ENCODE data around the gene DLGAP3. TPM values are rescaled to one million over a fixed set of nuclear protein-coding genes. Genes with fewer than 3 reads are reported as not detected.

Gene DLGAP3
- total RNA-seq, 1 experiment from 2014 or later = 0.27 TPM

DNA sequence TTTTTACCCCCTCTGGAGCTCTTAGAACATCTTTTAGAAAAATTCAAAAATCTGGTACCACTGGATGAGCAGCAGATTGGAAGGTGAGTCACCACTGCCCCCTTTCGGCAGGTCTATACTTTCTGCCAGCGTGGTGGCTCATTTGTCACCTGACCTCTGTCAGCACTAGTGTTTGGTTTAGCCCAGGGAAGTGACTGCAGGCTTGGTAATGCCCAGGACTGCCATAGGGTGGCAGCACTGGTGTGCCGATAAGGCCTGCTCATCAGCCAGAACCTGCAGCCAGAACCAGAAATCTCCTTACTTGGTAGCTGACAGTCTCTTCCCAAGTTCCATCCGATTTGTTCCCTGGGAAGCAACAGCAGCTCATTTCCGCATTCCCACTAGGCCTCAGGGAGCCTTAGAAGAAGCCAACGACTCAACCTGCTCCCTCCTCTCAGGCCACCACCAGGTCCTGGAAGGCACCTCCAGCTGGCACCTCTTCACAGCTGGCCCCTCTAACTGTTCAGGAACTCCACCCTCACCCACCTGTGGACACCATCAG is 76.7 kb downstream of the DLGAP3 start (continued):
- TF ChIP-seq JUND (IDR thresholded peaks at IDR 0.05) = no peak
- TF ChIP-seq, protein P1, sequence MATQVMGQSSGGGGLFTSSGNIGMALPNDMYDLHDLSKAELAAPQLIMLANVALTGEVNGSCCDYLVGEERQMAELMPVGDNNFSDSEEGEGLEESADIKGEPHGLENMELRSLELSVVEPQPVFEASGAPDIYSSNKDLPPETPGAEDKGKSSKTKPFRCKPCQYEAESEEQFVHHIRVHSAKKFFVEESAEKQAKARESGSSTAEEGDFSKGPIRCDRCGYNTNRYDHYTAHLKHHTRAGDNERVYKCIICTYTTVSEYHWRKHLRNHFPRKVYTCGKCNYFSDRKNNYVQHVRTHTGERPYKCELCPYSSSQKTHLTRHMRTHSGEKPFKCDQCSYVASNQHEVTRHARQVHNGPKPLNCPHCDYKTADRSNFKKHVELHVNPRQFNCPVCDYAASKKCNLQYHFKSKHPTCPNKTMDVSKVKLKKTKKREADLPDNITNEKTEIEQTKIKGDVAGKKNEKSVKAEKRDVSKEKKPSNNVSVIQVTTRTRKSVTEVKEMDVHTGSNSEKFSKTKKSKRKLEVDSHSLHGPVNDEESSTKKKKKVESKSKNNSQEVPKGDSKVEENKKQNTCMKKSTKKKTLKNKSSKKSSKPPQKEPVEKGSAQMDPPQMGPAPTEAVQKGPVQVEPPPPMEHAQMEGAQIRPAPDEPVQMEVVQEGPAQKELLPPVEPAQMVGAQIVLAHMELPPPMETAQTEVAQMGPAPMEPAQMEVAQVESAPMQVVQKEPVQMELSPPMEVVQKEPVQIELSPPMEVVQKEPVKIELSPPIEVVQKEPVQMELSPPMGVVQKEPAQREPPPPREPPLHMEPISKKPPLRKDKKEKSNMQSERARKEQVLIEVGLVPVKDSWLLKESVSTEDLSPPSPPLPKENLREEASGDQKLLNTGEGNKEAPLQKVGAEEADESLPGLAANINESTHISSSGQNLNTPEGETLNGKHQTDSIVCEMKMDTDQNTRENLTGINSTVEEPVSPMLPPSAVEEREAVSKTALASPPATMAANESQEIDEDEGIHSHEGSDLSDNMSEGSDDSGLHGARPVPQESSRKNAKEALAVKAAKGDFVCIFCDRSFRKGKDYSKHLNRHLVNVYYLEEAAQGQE (IDR thresholded peaks at IDR 0.05; ENCODE audit: low read depth) = no peak
- TF ChIP-seq SP1 (IDR thresholded peaks at IDR 0.05; ENCODE audit: low read depth) = no peak
- TF ChIP-seq ZNF274 (IDR thresholded peaks at IDR 0.05; ENCODE audit: low read depth, low read length) = no peak
- TF ChIP-seq, protein P2, sequence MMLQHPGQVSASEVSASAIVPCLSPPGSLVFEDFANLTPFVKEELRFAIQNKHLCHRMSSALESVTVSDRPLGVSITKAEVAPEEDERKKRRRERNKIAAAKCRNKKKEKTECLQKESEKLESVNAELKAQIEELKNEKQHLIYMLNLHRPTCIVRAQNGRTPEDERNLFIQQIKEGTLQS (IDR thresholded peaks at IDR 0.05) = no peak
- no peak for TF ChIP-seq EZH2 (IDR thresholded peaks at IDR 0.05)
- TF ChIP-seq EGR1 (IDR thresholded peaks at IDR 0.05; ENCODE audit: low read depth) = no peak

DNA sequence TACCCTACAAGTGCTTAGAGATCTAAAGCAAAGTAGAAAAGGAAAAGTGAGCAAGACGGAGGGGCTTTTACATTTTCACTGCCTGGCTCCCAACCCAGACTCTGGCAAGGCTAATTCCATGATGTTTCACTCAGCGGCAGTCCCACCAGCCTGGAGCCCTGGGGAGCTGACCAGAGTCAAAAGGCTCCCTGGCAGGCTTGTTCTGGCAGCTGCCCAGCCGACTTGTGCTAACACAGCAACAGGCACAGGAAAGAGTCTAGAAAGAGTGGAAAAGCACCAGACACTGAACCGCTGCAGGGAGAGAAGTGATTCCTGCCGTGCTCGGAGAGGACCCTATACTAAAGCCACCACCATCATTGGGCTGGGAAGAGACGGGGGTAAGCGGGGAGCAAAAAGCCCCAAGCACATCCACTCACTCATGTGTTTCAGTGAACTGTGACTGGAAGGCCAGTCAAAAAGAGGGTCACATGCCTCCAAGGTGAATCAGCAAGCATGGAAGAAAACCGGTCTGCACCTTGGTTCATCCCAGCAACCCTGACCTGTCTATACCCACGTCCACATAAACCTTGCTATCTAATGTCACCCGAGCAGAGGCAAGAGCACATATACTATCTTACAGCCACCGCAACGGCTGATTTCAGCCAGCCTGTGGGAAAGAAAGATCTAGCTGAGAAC is 77.9 kb downstream of the DLGAP3 start:
- TF ChIP-seq CBX3 (IDR thresholded peaks at IDR 0.05; ENCODE audit: low read depth) (no peak), EZH2phosphoT487 (IDR thresholded peaks at IDR 0.05; ENCODE audit: borderline replicate concordance) (no peak), ZFX (IDR thresholded peaks at IDR 0.05) (no peak), RAD21 (IDR thresholded peaks at IDR 0.05; ENCODE audit: low read depth) (no peak), SRF (IDR thresholded peaks at IDR 0.05; ENCODE audit: low read depth) (no peak), YY1 (IDR thresholded peaks at IDR 0.05; ENCODE audit: extremely low read depth, insufficient replicate concordance, low read depth, low read length) (no peak), JUND (IDR thresholded peaks at IDR 0.05) (no peak), EGR1 (IDR thresholded peaks at IDR 0.05; ENCODE audit: low read depth) (no peak), ZNF274 (IDR thresholded peaks at IDR 0.05; ENCODE audit: low read depth, low read length) (no peak), SP1 (IDR thresholded peaks at IDR 0.05; ENCODE audit: low read depth) (no peak), CEBPB (IDR thresholded peaks at IDR 0.05; ENCODE audit: low read depth) (no peak), POLR2AphosphoS5 (IDR thresholded peaks at IDR 0.05; ENCODE audit: low read depth, low read length) (no peak), FOSL1 (IDR thresholded peaks at IDR 0.05; ENCODE audit: low read depth) (no peak)
- TF ChIP-seq, protein P3, sequence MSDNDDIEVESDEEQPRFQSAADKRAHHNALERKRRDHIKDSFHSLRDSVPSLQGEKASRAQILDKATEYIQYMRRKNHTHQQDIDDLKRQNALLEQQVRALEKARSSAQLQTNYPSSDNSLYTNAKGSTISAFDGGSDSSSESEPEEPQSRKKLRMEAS (IDR thresholded peaks at IDR 0.05) = no peak
- TF ChIP-seq, protein P4, sequence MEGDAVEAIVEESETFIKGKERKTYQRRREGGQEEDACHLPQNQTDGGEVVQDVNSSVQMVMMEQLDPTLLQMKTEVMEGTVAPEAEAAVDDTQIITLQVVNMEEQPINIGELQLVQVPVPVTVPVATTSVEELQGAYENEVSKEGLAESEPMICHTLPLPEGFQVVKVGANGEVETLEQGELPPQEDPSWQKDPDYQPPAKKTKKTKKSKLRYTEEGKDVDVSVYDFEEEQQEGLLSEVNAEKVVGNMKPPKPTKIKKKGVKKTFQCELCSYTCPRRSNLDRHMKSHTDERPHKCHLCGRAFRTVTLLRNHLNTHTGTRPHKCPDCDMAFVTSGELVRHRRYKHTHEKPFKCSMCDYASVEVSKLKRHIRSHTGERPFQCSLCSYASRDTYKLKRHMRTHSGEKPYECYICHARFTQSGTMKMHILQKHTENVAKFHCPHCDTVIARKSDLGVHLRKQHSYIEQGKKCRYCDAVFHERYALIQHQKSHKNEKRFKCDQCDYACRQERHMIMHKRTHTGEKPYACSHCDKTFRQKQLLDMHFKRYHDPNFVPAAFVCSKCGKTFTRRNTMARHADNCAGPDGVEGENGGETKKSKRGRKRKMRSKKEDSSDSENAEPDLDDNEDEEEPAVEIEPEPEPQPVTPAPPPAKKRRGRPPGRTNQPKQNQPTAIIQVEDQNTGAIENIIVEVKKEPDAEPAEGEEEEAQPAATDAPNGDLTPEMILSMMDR (IDR thresholded peaks at IDR 0.05 in 2 of 3, conservative IDR thresholded peaks at IDR 0.05 in 1 of 3; ENCODE audit: borderline replicate concordance in 1 of 3, insufficient read depth in 1 of 3, low read depth in 2 of 3, low read length in 2 of 3) = no peak
- Histone ChIP-seq H3K4me2 (ENCODE audit: low read length) (no peak overlapping the region), H3K27ac (ENCODE audit: low read depth, low read length) (no peak overlapping the region), H3K9me3 (ENCODE audit: control insufficient read depth in 1 of 2, insufficient read depth in 1 of 2, low read depth in 1 of 2, low read length in 2 of 2) (no peaks in the 10 kb centered on the region), H3K9me2 (ENCODE audit: insufficient read depth) (no peaks in the 10 kb centered on the region), H2AFZ (ENCODE audit: low read depth, low read length, poor library complexity, severe bottlenecking) (no peak overlapping the region), H3K27me3 (ENCODE audit: insufficient read depth, low read length) (no peaks in the 10 kb centered on the region), H3K4me3 (replicated peaks in 1 of 2; ENCODE audit: low read depth in 1 of 2, low read length in 2 of 2) (no peak overlapping the region), H3K36me3 (ENCODE audit: control insufficient read depth in 1 of 2, insufficient read depth in 2 of 2, low read length in 2 of 2) (peaks cover 10 to 14% of the 10 kb centered on the region in 2 experiments; a peak in 3 of 4 replicates), H3K4me1 (ENCODE audit: control insufficient read depth in 1 of 2, insufficient read depth in 2 of 2, low read length in 2 of 2) (no peaks in the 10 kb centered on the region), H4K20me1 (ENCODE audit: insufficient read depth) (no peaks in the 10 kb centered on the region), H3K9ac (ENCODE audit: low read length) (no peak overlapping the region), H3K79me2 (ENCODE audit: insufficient read depth, low read length) (peaks cover 24% of the 10 kb centered on the region)
- DNase-seq (ENCODE audit: low read depth, low spot score) = no peak
- ATAC-seq = no peak
- ChIA-PET RAD21 (ENCODE audit: low non-redundant PET in 1 of 2, low total read pairs in 2 of 2, uncharacterized antibody in 2 of 2, unreplicated experiment in 2 of 2) (no interaction called here), CTCF (interaction anchor here (0.9 to 2.1 kb wide), 2 partner anchors 16 to 1379 kb away, joined by 4 to 19 read pairs; partner anchors contain the start of gene ZSCAN20), POLR2A (no interaction called here)
- intact Hi-C loops (cut with micrococcal nuclease) = loop anchor here (1.0 to 10.0 kb wide), 4 partner anchors 65 to 923 kb away; no protein-coding TSS in a partner anchor
- BruUV-seq (replicated peaks) = no TSS peak

Measured in HCT116 (cell line).